Endothelial cell of umbilical vein (primary cell): ENCODE measurements around the gene TRPC3. TPM values are rescaled to one million over a fixed set of nuclear protein-coding genes. Genes with fewer than 3 reads are reported as not detected.

Experiments
- BruUV-seq: library from RNA; stranded (reverse); fragments of 400-500 nt; replicated peaks from 2 replicates; lab custom pipeline; 2021; lab: Mats Ljungman, UMichigan
- CTCF ChIA-PET: fragments of 300-600, 350-600 bp; sonication (Branson Sonifier 250); formaldehyde crosslinking; loops from one replicate; lab custom pipeline; 2021; ENCODE audit warnings: antibody characterized with exemption, inconsistent platforms; lab: Charles Lee
- POLR2A ChIA-PET: fragments of 300-600, 350-600 bp; sonication (Branson Sonifier 250); formaldehyde crosslinking; loops from one replicate; lab custom pipeline; 2021; ENCODE audit warnings: antibody characterized with exemption, inconsistent platforms; lab: Charles Lee
- DNase-seq: peaks from one replicate; pipeline ENCODE4 v3.0.0-alpha.2; 2011; ENCODE audit warnings: low read depth, low spot score
- FAIRE-seq: peaks from 2 replicates; lab custom pipeline; 2011; peaks lifted over from hg19 to GRCh38; lab: Jason Lieb, UNC
- H2AFZ ChIP-seq: 2 replicates; pipeline ENCODE4 v1.6.0; 2012; ENCODE audit warnings: low read depth, low read length, control low read depth, inconsistent platforms
- H3K27ac ChIP-seq: 2 replicates; pipeline ENCODE4 v1.5.1; 2011; ENCODE audit warnings: low read depth, mild to moderate bottlenecking, control low read depth, low read length, moderate library complexity; ENCODE audit not compliant: insufficient read depth
- H3K27me3 ChIP-seq, 2 experiments: 2 replicates each; pipeline versions ENCODE4 v1.6.0 to v1.6.1; 2011; ENCODE audit warnings: low read length in 2 of 2, mixed read lengths in 1 of 2; ENCODE audit not compliant: control insufficient read depth in 2 of 2, insufficient read depth in 2 of 2
- H3K36me3 ChIP-seq, 2 experiments: 2 replicates in 1 of 2; 3 replicates in 1 of 2; pipeline ENCODE4 v1.5.1; 2011; ENCODE audit warnings: low read length in 2 of 2, mild to moderate bottlenecking in 1 of 2, moderate library complexity in 1 of 2; ENCODE audit not compliant: control insufficient read depth in 2 of 2, insufficient read depth in 2 of 2; ENCODE audit errors: extremely low read depth in 1 of 2
- H3K4me1 ChIP-seq: 3 replicates; pipeline ENCODE4 v1.5.1; 2011; ENCODE audit warnings: mild to moderate bottlenecking, low read length; ENCODE audit not compliant: control insufficient read depth, insufficient read depth; ENCODE audit errors: extremely low read depth
- H3K4me2 ChIP-seq: 2 replicates; pipeline ENCODE4 v1.6.1; 2011; ENCODE audit warnings: low read length, control low read depth, mixed read lengths; ENCODE audit not compliant: insufficient read depth
- H3K4me3 ChIP-seq, 3 experiments: fragments of 200-600 bp in 1 of 3; sonication (generic), shearing (Covaris generic) in 1 of 3; replicated peaks in 1 of 3; 2 replicates each; pipeline ENCODE4 v1.5.1; 2011 to 2016; ENCODE audit warnings: control low read depth in 3 of 3, low read length in 3 of 3, mild to moderate bottlenecking in 2 of 3, inconsistent platforms in 1 of 3, low read depth in 1 of 3, moderate library complexity in 1 of 3; ENCODE audit not compliant: insufficient read depth in 1 of 3
- H3K79me2 ChIP-seq: 2 replicates; pipeline ENCODE4 v1.6.0; 2012; ENCODE audit warnings: low read length, inconsistent platforms; ENCODE audit not compliant: control insufficient read depth, insufficient read depth
- H3K9ac ChIP-seq: replicated peaks from 2 replicates; pipeline ENCODE3; 2011; ENCODE audit warnings: low read length, control low read depth; ENCODE audit not compliant: insufficient read depth; ENCODE audit errors: extremely low read depth
- H3K9me1 ChIP-seq: replicated peaks from 3 replicates; pipeline ENCODE4 v1.6.0; 2011; ENCODE audit warnings: mild to moderate bottlenecking, low read length; ENCODE audit not compliant: control insufficient read depth, insufficient read depth; ENCODE audit errors: extremely low read depth
- H3K9me3 ChIP-seq: replicated peaks from 2 replicates; pipeline ENCODE4 v1.5.1; 2012; ENCODE audit warnings: low read length, inconsistent platforms; ENCODE audit not compliant: control insufficient read depth, insufficient read depth
- H4K20me1 ChIP-seq: replicated peaks from 2 replicates; pipeline ENCODE3; 2011; ENCODE audit warnings: mild to moderate bottlenecking, low read length; ENCODE audit not compliant: control insufficient read depth, insufficient read depth; ENCODE audit errors: extremely low read depth
- CTCF ChIP-seq, 2 donors: IDR thresholded peaks; 1 replicate in 1 of 2; 2 replicates in 1 of 2; pipeline ENCODE4 v1.5.1; 2011; ENCODE audit warnings: low read length in 2 of 2, mild to moderate bottlenecking in 2 of 2, moderate library complexity in 2 of 2, control low read depth in 1 of 2, inconsistent platforms in 1 of 2, low read depth in 1 of 2; ENCODE audit not compliant: insufficient read depth in 1 of 2; ENCODE audit errors: extremely low read depth in 1 of 2
- EZH2 ChIP-seq: IDR thresholded peaks from 2 replicates; pipeline ENCODE4 v1.6.1; 2012; ENCODE audit warnings: borderline replicate concordance, low read depth, mild to moderate bottlenecking, moderate library complexity, low read length, inconsistent platforms; ENCODE audit not compliant: severe bottlenecking
- FOS ChIP-seq: IDR thresholded peaks from 2 replicates; pipeline ENCODE4 v1.6.1; 2011; ENCODE audit warnings: mild to moderate bottlenecking, low read length, moderate library complexity, borderline replicate concordance; ENCODE audit not compliant: insufficient read depth
- GATA2 ChIP-seq: IDR thresholded peaks from 2 replicates; pipeline ENCODE4 v1.7.0; 2011; ENCODE audit warnings: low read depth, mild to moderate bottlenecking, moderate library complexity, mixed read lengths, low read length; ENCODE audit not compliant: insufficient read length, insufficient read depth
- JUN ChIP-seq: IDR thresholded peaks from 2 replicates; pipeline ENCODE4 v1.6.1; 2011; ENCODE audit warnings: borderline replicate concordance, low read depth; ENCODE audit not compliant: insufficient read length, insufficient read depth
- MAX ChIP-seq: IDR thresholded peaks from 2 replicates; pipeline ENCODE4 v1.6.1; 2011; ENCODE audit not compliant: insufficient read depth, insufficient read length
- MYC ChIP-seq: IDR thresholded peaks from one replicate; pipeline ENCODE4 v1.6.1; 2011; ENCODE audit warnings: mild to moderate bottlenecking, low read depth, low read length
- POLR2A ChIP-seq: IDR thresholded peaks from 2 replicates; pipeline ENCODE4 v1.6.1; 2012; ENCODE audit warnings: low read depth, mild to moderate bottlenecking, control low read depth, low read length
- POLR2AphosphoS5 ChIP-seq: IDR thresholded peaks from 2 replicates; pipeline ENCODE4 v1.6.1; 2012; ENCODE audit warnings: low read depth, mild to moderate bottlenecking, control low read depth, low read length, moderate library complexity; ENCODE audit not compliant: insufficient read depth
- dilution Hi-C: fragments of 300-500 bp; cut with MboI; formaldehyde crosslinking; loops from one replicate; pipeline ENCODE4 v1.15.0; 2019; ENCODE audit warnings: low sequenced_read_pairs; ENCODE audit not compliant: extremely low pct_ligation_motif_present
- intact Hi-C: fragments of 100-400 bp; cut with micrococcal nuclease; formaldehyde crosslinking; loops from one replicate; pipeline ENCODE4 v1.10.0; 2022
- polyA plus RNA-seq, 4 experiments: library from polyadenylated mRNA; depleted of rRNA in 3 of 4; stranded (reverse) in 3 of 4; unstranded in 1 of 4; fragments of >200 nt; gene quantifications; 2 replicates each; pipeline versions ENCODE4 v1.2.1 to v1.2.3, GENCODE V29; 2011 to 2012; ENCODE audit warnings: missing spikeins in 1 of 4
- total RNA-seq: library from RNA; stranded (reverse); gene quantifications from 2 replicates; pipeline ENCODE4 v1.2.3, GENCODE V29; 2021

The TRPC3 gene
- total and polyA plus RNA-seq, 2 donors (not counting 3 experiments of a cell fraction or from before 2014, with no cell fraction given): not detected

GRCh38 chr4:121881158-121881557 lies 70.7 kb downstream of the TRPC3 start:
- H3K9ac ChIP-seq: no peak overlapping the region
- H3K36me3 ChIP-seq: no peaks in the 10 kb centered on the region
- H4K20me1 ChIP-seq: no peaks in the 10 kb centered on the region
- CTCF ChIA-PET: no interaction called here
- no peak overlapping the region for H2AFZ ChIP-seq
- dilution Hi-C loops: no loop called here
- peaks cover 10 to 55% of the 10 kb centered on the region in 2 experiments for H3K27me3 ChIP-seq
- H3K4me1 ChIP-seq: no peaks in the 10 kb centered on the region
- no peak overlapping the region for H3K4me2 ChIP-seq
- no peak overlapping the region for H3K27ac ChIP-seq
- H3K9me1 ChIP-seq: no peaks in the 10 kb centered on the region
- BruUV-seq: no TSS peak
- DNase-seq (no peak), FAIRE-seq (no peak)
- H3K9me3 ChIP-seq: no peaks in the 10 kb centered on the region
- intact Hi-C loops: no loop called here
- POLR2A ChIA-PET: no interaction called here
- TF ChIP-seq MYC (no peak), CTCF (IDR thresholded peaks at IDR 0.05; ENCODE audit: extremely low read depth in 1 of 2, insufficient read depth in 1 of 2, low read depth in 1 of 2, low read length in 2 of 2) (no peak), FOS (no peak), POLR2A (no peak), MAX (no peak), POLR2AphosphoS5 (no peak), JUN (no peak), EZH2 (no peak), GATA2 (no peak)
- H3K79me2 ChIP-seq: no peaks in the 10 kb centered on the region
- H3K4me3 ChIP-seq: no peak overlapping the region
